Esophagus squamous epithelium (tissue), 5 donors: ENCODE results near the gene RANBP3L. TPM values are rescaled to one million over a fixed set of nuclear protein-coding genes. Genes with fewer than 3 reads are reported as not detected.
A peak's percentile ranks its signal among the peaks of the same experiment; 100 is the strongest.

Experiments
- DNase-seq: peaks from one replicate; lab custom pipeline; 2025; lab: John Stamatoyannopoulos, UW
- H3K27ac ChIP-seq, 4 donors: fragments of 200-600 bp; sonication (generic); one replicate each; pipeline ENCODE4 v1.5.1; 2016 to 2019; ENCODE audit warnings: mild to moderate bottlenecking in 1 of 4
- H3K27me3 ChIP-seq, 4 donors: fragments of 200-600 bp; sonication (generic); 1 replicate in 3 of 4; 2 replicates in 1 of 4; pipeline versions ENCODE4 v1.5.1 to v1.6.0; 2017 to 2021; ENCODE audit warnings: antibody characterized with exemption in 1 of 4
- H3K36me3 ChIP-seq, 3 donors: fragments of 200-600 bp; sonication (generic); one replicate each; pipeline ENCODE4 v1.5.1; 2016 to 2019
- H3K4me1 ChIP-seq, 3 donors: fragments of 200-600 bp; sonication (generic); one replicate each; pipeline ENCODE4 v1.5.1; 2017 to 2019
- H3K4me3 ChIP-seq, 4 donors: fragments of 200-600 bp; sonication (generic); 1 replicate in 3 of 4; 2 replicates in 1 of 4; pipeline ENCODE4 v1.5.1; 2016 to 2019; ENCODE audit warnings: mild to moderate bottlenecking in 2 of 4, moderate library complexity in 1 of 4
- H3K9me3 ChIP-seq, 3 donors: fragments of 200-600 bp; sonication (generic); one replicate each; pipeline ENCODE4 v1.5.1; 2016 to 2019
- POLR2A ChIP-seq, 4 donors: fragments of 450-650 bp; IDR thresholded peaks; one replicate each; pipeline ENCODE4 v1.6.1; 2017; ENCODE audit warnings: antibody characterized with exemption in 4 of 4, mild to moderate bottlenecking in 4 of 4, moderate library complexity in 3 of 4
- WGBS, 2 donors: methylation state at CpG; one replicate each; pipeline ENCODE4 v1.1.5; 2018; 5-methylcytosine and 5-hydroxymethylcytosine counted together
- intact Hi-C: fragments of 100-400 bp; cut with DNase I; formaldehyde crosslinking; loops from one replicate; pipeline ENCODE4 v1.15.0; 2022
- total RNA-seq, 4 donors: library from RNA; depleted of rRNA; stranded (reverse); fragments of >200 nt; gene quantifications; one replicate each; pipeline ENCODE4 v1.1.0, GENCODE V29; 2016
- TF ChIP-seq, protein P1 (sequence below), 6 experiments: fragments of 450-650 bp in 4 of 6; fragments of 200-600 bp in 2 of 6; sonication (generic) in 2 of 6; IDR thresholded peaks; one replicate each; pipeline ENCODE4 v1.5.1; 2016 to 2019; ENCODE audit warnings: antibody characterized with exemption in 6 of 6, mild to moderate bottlenecking in 4 of 6, moderate library complexity in 4 of 6
- donor health status: DM: yes; HTN: yes; CAD: no.

RANBP3L gene
- total RNA-seq, 4 donors from 2014 or later = 0.30 to 0.57 (median 0.56) TPM; not detected in 1

DNA sequence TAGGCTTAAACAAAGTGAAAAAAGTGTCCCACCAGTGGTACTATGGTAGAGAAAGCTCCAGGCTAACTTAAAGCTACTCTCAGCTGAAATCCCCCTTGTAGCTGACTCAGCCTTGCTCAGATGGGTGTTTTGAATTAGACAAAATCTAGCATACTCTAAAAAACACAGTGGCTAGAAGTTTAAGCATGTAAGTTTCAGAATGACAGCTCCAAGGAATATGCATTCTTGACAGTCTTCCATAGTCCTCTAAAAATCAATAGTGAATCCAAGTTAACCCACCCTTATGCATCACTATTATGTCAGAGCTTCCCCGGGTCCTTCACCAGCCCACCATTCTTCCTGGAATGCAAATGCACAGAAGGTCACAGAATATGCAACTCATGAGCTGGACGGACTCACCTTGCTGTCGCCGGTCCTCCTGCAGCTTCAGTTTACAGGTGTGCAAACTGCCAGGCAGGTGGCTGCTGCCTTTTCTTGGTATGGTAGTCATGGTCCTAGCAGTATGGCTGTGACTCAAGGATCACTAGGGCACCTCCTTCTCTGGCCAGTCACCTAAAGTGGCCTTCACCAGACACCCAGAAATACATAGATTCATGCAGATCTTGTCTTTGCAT, 668 bp downstream of the RANBP3L start:
- DNase-seq = no peak
- H3K27me3 ChIP-seq = no peaks in the 10 kb centered on the region
- 50 to 53% methylated on average over 1 to 3 of the region's 4 CpGs for WGBS, 2 donors
- H3K27ac ChIP-seq = peak overlapping the region in 3 of 4 donors; percentile 21 to 80 (median 79)
- H3K4me1 ChIP-seq = peaks cover 7 to 32% (median 12%) of the 10 kb centered on the region in 3 donors
- H3K9me3 ChIP-seq = no peaks in the 10 kb centered on the region
- H3K4me3 ChIP-seq = peak overlapping the region in 2 of 4 donors; percentile 20 to 57
- intact Hi-C loops = no loop called here
- H3K36me3 ChIP-seq = no peaks in the 10 kb centered on the region
- TF ChIP-seq, protein P1, sequence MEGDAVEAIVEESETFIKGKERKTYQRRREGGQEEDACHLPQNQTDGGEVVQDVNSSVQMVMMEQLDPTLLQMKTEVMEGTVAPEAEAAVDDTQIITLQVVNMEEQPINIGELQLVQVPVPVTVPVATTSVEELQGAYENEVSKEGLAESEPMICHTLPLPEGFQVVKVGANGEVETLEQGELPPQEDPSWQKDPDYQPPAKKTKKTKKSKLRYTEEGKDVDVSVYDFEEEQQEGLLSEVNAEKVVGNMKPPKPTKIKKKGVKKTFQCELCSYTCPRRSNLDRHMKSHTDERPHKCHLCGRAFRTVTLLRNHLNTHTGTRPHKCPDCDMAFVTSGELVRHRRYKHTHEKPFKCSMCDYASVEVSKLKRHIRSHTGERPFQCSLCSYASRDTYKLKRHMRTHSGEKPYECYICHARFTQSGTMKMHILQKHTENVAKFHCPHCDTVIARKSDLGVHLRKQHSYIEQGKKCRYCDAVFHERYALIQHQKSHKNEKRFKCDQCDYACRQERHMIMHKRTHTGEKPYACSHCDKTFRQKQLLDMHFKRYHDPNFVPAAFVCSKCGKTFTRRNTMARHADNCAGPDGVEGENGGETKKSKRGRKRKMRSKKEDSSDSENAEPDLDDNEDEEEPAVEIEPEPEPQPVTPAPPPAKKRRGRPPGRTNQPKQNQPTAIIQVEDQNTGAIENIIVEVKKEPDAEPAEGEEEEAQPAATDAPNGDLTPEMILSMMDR (IDR thresholded peaks at IDR 0.05) = no peak
- no peak for TF ChIP-seq POLR2A (IDR thresholded peaks at IDR 0.05)

DNA sequence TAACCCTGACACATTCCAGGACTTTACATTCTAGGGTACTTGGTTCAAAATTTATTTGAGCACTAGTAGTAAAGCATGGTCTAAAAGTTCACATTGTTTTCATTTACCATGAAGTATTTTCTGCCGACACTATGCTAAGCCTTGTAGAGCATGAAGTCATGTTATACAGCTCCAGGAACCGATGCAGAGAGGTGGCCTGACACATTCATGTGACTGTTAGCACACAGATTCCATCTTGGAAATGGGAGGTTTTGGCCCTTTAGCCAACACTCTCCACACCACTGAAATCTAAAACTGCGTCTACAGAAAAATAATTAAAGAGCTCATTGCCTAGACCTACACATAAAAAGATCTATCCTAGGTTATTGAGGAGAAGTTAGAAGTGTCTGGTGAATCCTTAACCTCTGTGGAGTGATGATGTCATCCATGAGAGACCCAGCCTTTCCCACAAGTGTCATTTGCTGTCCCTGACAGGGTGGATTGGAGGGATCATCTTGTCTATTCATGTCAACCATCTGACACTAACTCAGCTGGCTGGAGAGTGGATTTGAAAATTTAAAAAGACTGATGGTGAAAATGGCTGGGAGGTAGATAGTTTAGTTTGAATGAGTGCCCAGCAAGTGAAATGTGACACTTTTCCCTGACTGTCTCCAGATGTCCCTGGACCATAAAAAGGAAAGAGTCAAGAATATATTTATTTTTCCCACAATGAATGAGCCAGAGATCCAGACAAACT, 1.3 kb downstream of the RANBP3L start:
- Histone ChIP-seq H3K4me1 (peaks cover 7 to 28% (median 12%) of the 10 kb centered on the region in 3 donors), H3K27me3 (no peaks in the 10 kb centered on the region), H3K9me3 (no peaks in the 10 kb centered on the region), H3K27ac (peak overlapping the region in 2 of 4 donors; percentile 18 to 21), H3K4me3 (peak overlapping the region in 1 of 4 donors; percentile 57), H3K36me3 (no peaks in the 10 kb centered on the region)
- 73 to 84% methylated on average over 3 of the region's 3 CpGs for WGBS, 2 donors
- TF ChIP-seq, protein P1 (IDR thresholded peaks at IDR 0.05) = no peak
- no peak for TF ChIP-seq POLR2A (IDR thresholded peaks at IDR 0.05)
- DNase-seq = no peak
- intact Hi-C loops = no loop called here

DNA sequence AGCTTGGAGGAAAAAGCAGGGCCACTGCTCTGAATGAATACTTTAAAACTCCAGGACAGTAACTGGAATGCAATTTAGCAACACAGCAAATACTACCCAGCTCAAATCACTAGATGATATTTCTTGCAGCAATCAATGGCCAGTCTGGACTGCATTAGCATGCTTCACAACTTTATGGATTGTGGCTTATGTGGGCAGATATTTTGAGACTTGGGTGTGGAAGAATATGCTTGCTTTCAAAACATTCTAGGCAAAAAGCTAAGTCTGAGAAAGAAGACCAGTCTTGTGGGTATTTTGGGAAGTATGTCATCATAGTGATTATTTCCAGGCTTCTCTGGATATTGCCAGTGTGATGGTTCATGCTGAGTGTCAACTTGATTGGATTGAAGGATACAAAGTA, 3.1 kb downstream of the RANBP3L start:
- H3K36me3 ChIP-seq = no peaks in the 10 kb centered on the region
- DNase-seq = no peak
- H3K4me1 ChIP-seq = peaks cover 7 to 27% (median 12%) of the 10 kb centered on the region in 3 donors
- H3K9me3 ChIP-seq = no peaks in the 10 kb centered on the region
- H3K4me3 ChIP-seq = no peak overlapping the region
- intact Hi-C loops = no loop called here
- TF ChIP-seq POLR2A (IDR thresholded peaks at IDR 0.05) = no peak
- TF ChIP-seq, protein P1 (IDR thresholded peaks at IDR 0.05) = no peak
- no peak overlapping the region for H3K27ac ChIP-seq
- H3K27me3 ChIP-seq = no peaks in the 10 kb centered on the region

DNA sequence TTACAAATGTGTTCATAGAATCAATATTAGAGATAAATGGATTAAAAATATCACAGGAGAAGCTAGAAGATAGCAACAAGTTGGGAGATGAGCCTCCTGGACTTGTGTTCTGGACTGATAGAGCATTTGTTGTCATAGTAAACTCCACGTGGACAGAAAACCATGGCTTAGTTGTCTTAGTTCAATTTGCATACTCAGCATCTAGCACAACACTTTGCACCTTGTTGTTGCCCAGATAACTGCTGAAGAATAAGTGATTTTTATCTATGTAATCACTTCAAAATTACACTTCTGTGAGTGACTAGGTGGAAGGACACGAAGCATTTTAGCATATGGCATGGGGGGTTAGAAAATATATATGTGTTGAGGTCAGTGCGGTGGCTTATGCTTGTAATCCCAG, 4.0 kb downstream of the RANBP3L start:
- intact Hi-C loops = no loop called here
- TF ChIP-seq, protein P1 (IDR thresholded peaks at IDR 0.05) = no peak
- TF ChIP-seq POLR2A (IDR thresholded peaks at IDR 0.05) = no peak
- 82 to 85% methylated on average over 3 of the region's 3 CpGs for WGBS, 2 donors

More for the DNA sequence above, 4.0 kb downstream of the RANBP3L start:
- Histone ChIP-seq H3K4me1 (peaks cover 7 to 24% (median 12%) of the 10 kb centered on the region in 3 donors), H3K9me3 (no peaks in the 10 kb centered on the region), H3K4me3 (no peak overlapping the region), H3K27me3 (no peaks in the 10 kb centered on the region), H3K27ac (no peak overlapping the region), H3K36me3 (no peaks in the 10 kb centered on the region)
- no peak for DNase-seq
